K562 (cell line): Measurements from ENCODE around the gene ENTREP3. TPM values are rescaled to one million over a fixed set of nuclear protein-coding genes. Genes with fewer than 3 reads are reported as not detected.

Source experiments
- BHLHE40 ChIP-seq: IDR thresholded peaks from 2 replicates; pipeline ENCODE4 v1.6.1; 2011; ENCODE audit warnings: low read length, improper control_type of control experiment
- BRD9 ChIP-seq: fragments of 450-650 bp; IDR thresholded peaks from 2 replicates; pipeline ENCODE4 v1.6.1; 2018; ENCODE audit warnings: low read depth; ENCODE audit not compliant: partially characterized antibody
- CBX5 ChIP-seq: IDR thresholded peaks from 2 replicates; pipeline ENCODE4 v1.6.1; 2014; ENCODE audit warnings: low read depth, borderline replicate concordance
- E2F8 ChIP-seq: fragments of 450-650 bp; IDR thresholded peaks from 2 replicates; pipeline ENCODE4 v1.7.1; 2018; ENCODE audit warnings: mild to moderate bottlenecking, low read depth; ENCODE audit not compliant: partially characterized antibody
- ELK1 ChIP-seq: sonication (generic); formaldehyde crosslinking; IDR thresholded peaks from 2 replicates; pipeline ENCODE4 v1.8.1; 2022; ENCODE audit warnings: missing genetic modification reagents
- HDGF ChIP-seq: fragments of 450-650 bp; IDR thresholded peaks from 2 replicates; pipeline ENCODE4 v1.6.1; 2016
- ID3 ChIP-seq, 2 experiments: fragments of 250-450 bp in 1 of 2; fragments of 450-650 bp in 1 of 2; sonication (Bioruptor Pico) in 1 of 2; IDR thresholded peaks; 2 replicates each; pipeline versions ENCODE4 v1.6.1 to v1.8.0; 2016 to 2021; ENCODE audit warnings: mild to moderate bottlenecking in 2 of 2, moderate library complexity in 2 of 2, missing compliant biosample characterization in 1 of 2, missing genetic modification characterization in 1 of 2
- JUND ChIP-seq, 2 experiments: IDR thresholded peaks; 2 replicates in 1 of 2; 3 replicates in 1 of 2; pipeline ENCODE4 v1.6.1; 2011; ENCODE audit warnings: borderline replicate concordance in 2 of 2, low read depth in 2 of 2, low read length in 2 of 2, improper control_type of control experiment in 1 of 2, missing biosample characterization in 1 of 2, missing genetic modification characterization in 1 of 2, missing genetic modification reagents in 1 of 2
- NEUROD1 ChIP-seq: fragments of 150-350 bp; IDR thresholded peaks from 2 replicates; pipeline ENCODE4 v1.6.1; 2014; ENCODE audit warnings: borderline replicate concordance, low read length, low read depth; ENCODE audit not compliant: partially characterized antibody
- NR2F6 ChIP-seq: fragments of 450-650 bp; formaldehyde crosslinking; IDR thresholded peaks from 2 replicates; pipeline ENCODE4 v1.4.0; 2020; ENCODE audit warnings: mild to moderate bottlenecking
- RB1 ChIP-seq: fragments of 450-650 bp; IDR thresholded peaks from 2 replicates; pipeline ENCODE4 v1.6.1; 2017; ENCODE audit warnings: low read depth, mild to moderate bottlenecking
- SLC30A9 ChIP-seq: fragments of 250-450 bp; sonication (Bioruptor Pico); IDR thresholded peaks from 2 replicates; pipeline ENCODE4 v1.8.0; 2022; ENCODE audit warnings: mild to moderate bottlenecking, moderate library complexity
- TBP ChIP-seq: optimal IDR thresholded peaks from 2 replicates; pipeline ENCODE3; 2011; ENCODE audit warnings: low read depth, low read length, improper control_type of control experiment
- ZBTB26 ChIP-seq: fragments of 450-650 bp; formaldehyde crosslinking; IDR thresholded peaks from 2 replicates; pipeline ENCODE4 v1.4.0; 2022; ENCODE audit warnings: missing genetic modification characterization
- ZBTB7A ChIP-seq: IDR thresholded peaks from 2 replicates; pipeline ENCODE4 v1.6.1; 2011; ENCODE audit warnings: low read depth, mild to moderate bottlenecking, low read length, moderate library complexity, borderline replicate concordance; ENCODE audit not compliant: control insufficient read depth
- ZEB2 ChIP-seq: fragments of 450-650 bp; IDR thresholded peaks from 2 replicates; pipeline ENCODE4 v1.6.1; 2016
- ZFP1 ChIP-seq: fragments of 450-650 bp; formaldehyde crosslinking; IDR thresholded peaks from 2 replicates; pipeline ENCODE4 v1.4.0; 2020; ENCODE audit warnings: mild to moderate bottlenecking, mixed read lengths
- polyA plus RNA-seq, 8 experiments: library from polyadenylated mRNA; depleted of rRNA in 4 of 8; stranded (reverse) in 5 of 8; unstranded in 3 of 8; fragments of >200 nt; fragmentation: Nextera tagmentation in 2 of 8; fragmentation: Illumina TruSeq in 1 of 8; extraction: Ambion mirVana in 2 of 8; extraction: Trizol in 1 of 8; gene quantifications; 2 replicates each; pipeline versions ENCODE4 v1.2.1 to v1.2.3, GENCODE V29; 2011 to 2014; ENCODE audit warnings: inconsistent platforms in 1 of 8, missing spikeins in 1 of 8
- total RNA-seq, 7 experiments: library from RNA; depleted of rRNA in 6 of 7; stranded (reverse); fragments of >200 nt in 6 of 7; fragmentation: Illumina TruSeq in 2 of 7; extraction: Trizol in 2 of 7; gene quantifications; 2 replicates each; pipeline versions ENCODE4 v1.2.1 to v1.2.3, GENCODE V29; 2011 to 2021; ENCODE audit warnings: low replicate concordance in 1 of 7

Gene ENTREP3
- total and polyA plus RNA-seq, 9 of the 15 experiments (the other 6 are each of a cell fraction or from before 2014, with no cell fraction given): 1.9 to 41.8 (median 5.9) TPM

- TF ChIP-seq JUND (IDR thresholded peaks at IDR 0.05; ENCODE audit: borderline replicate concordance, low read depth, low read length) (peak; percentile 68; the same call in 1 of the 2 replicates), JUND (tag; IDR thresholded peaks at IDR 0.05; ENCODE audit: borderline replicate concordance, low read depth, low read length) (peak; percentile 46; the same call in 1 of the 3 replicates), HDGF (peak; percentile 92), NR2F6 (CRISPR knock-in tag) (no peak), NEUROD1 (peak; percentile 49), ZEB2 (no peak), BRD9 (peak; percentile 54), ZBTB7A (peak; percentile 95), ID3 (CRISPR knock-in tag; IDR thresholded peaks at IDR 0.05) (no peak), ID3 (tag; IDR thresholded peaks at IDR 0.05) (no peak), CBX5 (no peak), E2F8 (peak; percentile 59), BHLHE40 (peak; percentile 44), ELK1 (CRISPR knock-in tag) (no peak), ZBTB26 (no peak), RB1 (peak; percentile 87; the same call in 1 of the 2 replicates), TBP (peak; percentile 52), ZFP1 (no peak), SLC30A9 (CRISPR knock-in tag) (no peak)
Observed at GRCh38 chr1:155250633-155251449, 4.4 kb downstream of the ENTREP3 start (continued).
